Upper lobe of right lung (tissue), 1 donor: ENCODE data around the gene MRTFA. TPM values are rescaled to one million over a fixed set of nuclear protein-coding genes. Genes with fewer than 3 reads are reported as not detected.
"Not testable (repeated sequence)": the region's sequence is repeated elsewhere in the genome, so short reads cannot be mapped to it uniquely, and the experiment has no call there.

ENCODE experiments used
- ATAC-seq: fragments of 200-7000 bp; cut with Tn5 transposase; one replicate; pipeline ENCODE4 v1.9.1; 2020; ENCODE audit warnings: mild to moderate bottlenecking, moderate library complexity
- DNase-seq: peaks from one replicate; pipeline ENCODE4 v3.0.0-alpha.2; 2020
- H3K27ac ChIP-seq: fragments of 200-600 bp; one replicate; pipeline ENCODE4 v1.8.0; 2022
- H3K27me3 ChIP-seq: fragments of 200-600 bp; one replicate; pipeline ENCODE4 v1.8.0; 2022; ENCODE audit warnings: mild to moderate bottlenecking
- H3K36me3 ChIP-seq: fragments of 200-600 bp; one replicate; pipeline ENCODE4 v1.8.0; 2022
- H3K4me1 ChIP-seq: fragments of 200-600 bp; one replicate; pipeline ENCODE4 v1.8.0; 2022
- H3K4me3 ChIP-seq: fragments of 200-600 bp; one replicate; pipeline ENCODE4 v1.8.0; 2022; ENCODE audit warnings: mild to moderate bottlenecking
- H3K9me3 ChIP-seq: fragments of 200-600 bp; one replicate; pipeline ENCODE4 v1.8.0; 2022
- CTCF ChIP-seq: fragments of 200-600 bp; IDR thresholded peaks from one replicate; pipeline ENCODE4 v1.8.0; 2022; ENCODE audit warnings: antibody characterized with exemption
- intact Hi-C: fragments of 100-400 bp; cut with DNase I; formaldehyde crosslinking; loops from one replicate; pipeline ENCODE4 v1.11.0; 2022
- total RNA-seq: library from RNA; stranded (reverse); fragmentation: NEBNext Ultra II Directional; extraction: Animal tissue kit (Norgen Biotek cat#: 25700); gene quantifications from one replicate; pipeline ENCODE4 v1.2.1, GENCODE V29; 2021
- donor health status: DM: no; HTN: yes; CAD: no; lungs with severe emphysema.

Gene MRTFA
- total RNA-seq, 1 donor from 2014 or later: 60.4 TPM

GRCh38 chr22:40541300-40541699, 95.2 kb downstream of the MRTFA start:
- no peaks in the 10 kb centered on the region for H3K9me3 ChIP-seq
- peaks cover 6% of the 10 kb centered on the region for H3K36me3 ChIP-seq
- no peak for TF ChIP-seq CTCF
- ATAC-seq (no peak), DNase-seq (no peak)
- no peak overlapping the region for H3K4me3 ChIP-seq
- peaks cover 6% of the 10 kb centered on the region for H3K4me1 ChIP-seq
- H3K27ac ChIP-seq: no peak overlapping the region
- intact Hi-C loops: no loop called here
- no peaks in the 10 kb centered on the region for H3K27me3 ChIP-seq

GRCh38 chr22:40540265-40540664, 96.3 kb downstream of the MRTFA start:
- H3K4me1 ChIP-seq: peaks cover 12% of the 10 kb centered on the region
- DNase-seq: no peak
- no peaks in the 10 kb centered on the region for H3K36me3 ChIP-seq
- no peak overlapping the region for H3K27ac ChIP-seq
- no peak for TF ChIP-seq CTCF
- no peaks in the 10 kb centered on the region for H3K27me3 ChIP-seq
- H3K9me3 ChIP-seq: no peaks in the 10 kb centered on the region
- H3K4me3 ChIP-seq: no peak overlapping the region
- intact Hi-C loops: no loop called here
- ATAC-seq: no peak

DNA sequence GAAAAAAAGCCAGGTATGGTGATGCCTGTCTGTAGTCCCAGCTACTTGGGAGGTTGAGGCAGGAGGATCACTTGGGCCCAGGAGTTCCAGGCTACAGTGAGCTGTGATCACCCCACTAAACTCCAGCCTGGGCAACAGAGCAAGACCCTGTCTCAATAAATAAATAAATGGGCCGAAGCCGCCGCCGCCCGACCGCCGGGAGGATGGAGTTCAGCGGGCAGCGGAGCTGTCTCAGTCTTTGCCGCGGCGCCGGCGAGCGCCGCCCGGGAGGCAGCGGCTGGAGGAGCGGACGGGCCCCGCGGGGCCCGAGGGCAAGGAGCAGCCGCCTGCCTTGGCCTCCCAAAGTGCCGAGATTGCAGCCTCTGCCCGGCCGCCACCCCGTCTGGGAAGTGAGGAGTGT, 100.4 kb downstream of the MRTFA start:
- H3K9me3 ChIP-seq, H3K4me3 ChIP-seq, intact Hi-C loops, DNase-seq, H3K36me3 ChIP-seq, H3K27ac ChIP-seq, H3K27me3 ChIP-seq, ATAC-seq: not testable (repeated sequence)
- peaks cover 43% of the 10 kb centered on the region for H3K4me1 ChIP-seq

- no peak for ATAC-seq
- Histone ChIP-seq H3K4me1 (peaks cover 43% of the 10 kb centered on the region), H3K9me3 (no peaks in the 10 kb centered on the region), H3K27ac (peak overlapping the region; percentile 61), H3K4me3 (no peak overlapping the region), H3K27me3 (no peaks in the 10 kb centered on the region), H3K36me3 (no peaks in the 10 kb centered on the region)
- no peak for TF ChIP-seq CTCF
- DNase-seq: no peak
- intact Hi-C loops: no loop called here
Measured at GRCh38 chr22:40535642-40536041, 100.9 kb downstream of the MRTFA start.

- TF ChIP-seq CTCF: no peak
- peak overlapping the region; percentile 61 for H3K27ac ChIP-seq
- ATAC-seq (no peak), DNase-seq (no peak)
- H3K27me3 ChIP-seq: no peaks in the 10 kb centered on the region
- no peaks in the 10 kb centered on the region for H3K36me3 ChIP-seq
- intact Hi-C loops: no loop called here
- H3K4me1 ChIP-seq: peaks cover 43% of the 10 kb centered on the region
- no peaks in the 10 kb centered on the region for H3K9me3 ChIP-seq
- no peak overlapping the region for H3K4me3 ChIP-seq
Measured at GRCh38 chr22:40535189-40535512, 101.4 kb downstream of the MRTFA start.

DNA sequence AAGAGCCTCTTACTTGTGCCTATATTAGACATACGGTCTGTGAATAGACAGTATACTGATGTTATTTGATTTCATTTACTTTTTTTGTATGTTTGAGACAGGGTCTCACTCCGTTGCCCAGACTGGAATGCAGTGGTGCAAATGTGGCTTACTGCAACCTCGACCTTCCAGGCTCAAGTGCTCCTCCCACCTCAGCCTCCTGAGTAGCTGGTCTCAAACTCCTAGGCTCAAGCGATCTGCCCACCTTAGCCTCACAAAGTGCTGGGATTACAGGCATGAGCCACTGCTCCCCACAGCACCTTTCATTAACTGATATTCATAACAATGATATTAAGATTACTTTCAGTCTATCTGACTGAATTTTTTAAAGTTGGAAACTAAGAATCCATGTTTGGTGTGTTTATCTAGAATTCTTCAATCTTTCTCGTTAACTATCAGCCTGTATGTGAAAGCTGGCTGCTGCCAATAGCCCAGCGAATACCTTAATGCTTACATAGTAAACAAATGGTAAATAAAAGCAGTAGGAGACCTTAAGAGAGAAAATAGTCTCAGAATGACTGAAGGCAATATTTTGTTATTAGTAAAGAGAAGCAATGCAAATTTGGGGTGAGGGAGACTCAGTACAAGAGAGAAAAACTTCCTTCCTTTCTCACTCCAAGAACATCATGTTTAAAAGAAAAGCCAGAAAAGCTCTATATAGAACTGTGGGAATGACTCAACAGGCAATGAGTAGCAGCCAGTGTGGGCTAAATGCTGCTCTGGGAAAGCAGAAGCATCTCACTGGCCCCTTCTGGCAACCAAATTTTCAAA, 101.9 kb downstream of the MRTFA start:
- Histone ChIP-seq H3K27ac (peak overlapping the region; percentile 61), H3K36me3 (no peaks in the 10 kb centered on the region), H3K27me3 (no peaks in the 10 kb centered on the region), H3K4me1 (peaks cover 43% of the 10 kb centered on the region), H3K4me3 (no peak overlapping the region), H3K9me3 (no peaks in the 10 kb centered on the region)
- ATAC-seq (peak; percentile 72), DNase-seq (no peak)
- intact Hi-C loops: no loop called here
- no peak for TF ChIP-seq CTCF
